Measurements from ENCODE around the gene MOB3B.

Gene MOB3B

DNA sequence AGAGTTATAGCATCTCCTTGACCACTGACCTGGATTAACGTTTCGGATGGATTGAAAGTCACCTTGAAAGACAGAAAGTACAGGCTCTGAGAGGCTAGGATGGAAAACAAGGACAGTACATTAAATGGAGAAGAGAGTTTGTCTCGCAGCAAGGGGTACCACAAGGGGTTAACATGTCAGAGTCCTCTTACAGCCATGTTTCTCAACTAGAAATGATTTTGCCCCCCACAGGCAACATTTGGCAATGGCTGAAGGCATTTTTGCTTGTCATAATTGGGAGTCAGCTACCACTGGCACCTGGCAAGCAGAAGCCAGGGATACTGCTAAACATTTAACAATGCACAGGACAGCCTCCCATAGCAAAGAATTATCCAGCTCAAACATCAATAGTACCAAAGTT lies 141.9 kb downstream of the MOB3B start:
- ChIA-PET POLR2A (no interaction called here), CTCF (interaction anchor here (0.6 to 0.9 kb wide), 2 partner anchors 16 to 339 kb away, joined by 3 read pairs; no protein-coding TSS in a partner anchor)
- H3K36me3 ChIP-seq (ENCODE audit: control insufficient read depth in 2 of 2, insufficient read depth in 1 of 2, low read length in 2 of 2), result no peaks in the 10 kb centered on the region
- H3K27ac ChIP-seq (ENCODE audit: extremely low read depth, low read depth, low read length), result no peak overlapping the region
- no peak for TF ChIP-seq ZNF184 (tag by site-specific recombination; IDR thresholded peaks at IDR 0.05)
- no peaks in the 10 kb centered on the region for H3K9me3 ChIP-seq (ENCODE audit: control insufficient read depth, insufficient read depth, low read depth, low read length)
- peaks cover 18% of the 10 kb centered on the region for H3K4me1 ChIP-seq (ENCODE audit: control insufficient read depth, insufficient read depth, low read length)
- no peak overlapping the region for H3K4me3 ChIP-seq (ENCODE audit: low read depth, low read length)

- no peaks in the 10 kb centered on the region for H3K36me3 ChIP-seq (ENCODE audit: control insufficient read depth in 2 of 2, insufficient read depth in 1 of 2, low read length in 2 of 2)
- H3K4me3 ChIP-seq (ENCODE audit: low read depth, low read length), result no peak overlapping the region
- CTCF ChIA-PET, result interaction anchor here (0.5 to 0.7 kb wide), 2 partner anchors 53 to 162 kb away, joined by 3 read pairs; no protein-coding TSS in a partner anchor
- H3K4me1 ChIP-seq (ENCODE audit: control insufficient read depth, insufficient read depth, low read length), result peaks cover 18% of the 10 kb centered on the region
- TF ChIP-seq ZNF398 (tag by site-specific recombination; IDR thresholded peaks at IDR 0.05) (no peak), MYNN (tag by site-specific recombination; IDR thresholded peaks at IDR 0.05; ENCODE audit: borderline replicate concordance) (peak; percentile 74)
- H3K27ac ChIP-seq (ENCODE audit: extremely low read depth, low read depth, low read length), result no peak overlapping the region
- no peaks in the 10 kb centered on the region for H3K9me3 ChIP-seq (ENCODE audit: control insufficient read depth, insufficient read depth, low read depth, low read length)
- POLR2A ChIA-PET, result no interaction called here
Observed at GRCh38 chr9:27386571-27387091, 143.0 kb downstream of the MOB3B start.

DNA sequence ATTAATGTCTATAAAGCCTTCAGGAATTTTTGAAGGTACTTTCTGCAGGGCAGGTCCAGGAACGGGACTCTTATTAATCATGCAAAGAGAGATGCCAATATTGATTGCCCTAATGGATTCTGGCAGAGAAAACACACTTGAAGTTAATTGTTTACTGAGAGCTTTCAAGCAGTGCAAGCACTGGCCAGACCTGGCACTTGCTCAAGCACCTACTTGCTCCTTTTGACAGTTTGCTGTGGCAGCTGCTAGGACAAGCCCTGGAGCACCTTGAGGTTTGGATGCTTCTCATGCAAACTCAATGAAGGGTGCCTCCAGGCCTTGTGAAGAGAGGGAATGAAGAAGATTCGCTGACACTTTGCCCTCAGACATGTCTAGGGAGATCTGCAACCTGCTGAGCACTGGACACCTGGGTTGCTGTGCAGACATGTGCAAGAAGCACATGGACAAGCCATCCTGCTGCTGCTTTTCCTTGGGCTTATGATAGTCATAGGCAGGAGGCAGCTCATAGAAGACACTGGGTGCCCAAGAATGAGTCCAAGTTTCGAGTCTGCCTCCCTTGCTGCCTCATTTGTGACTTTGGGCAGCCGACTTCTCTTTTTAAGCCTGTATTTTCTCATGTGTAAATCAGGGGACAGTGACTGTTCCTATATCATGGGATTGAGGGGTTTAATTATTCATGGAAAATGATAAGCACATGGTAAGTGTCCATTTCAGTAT lies 143.8 kb downstream of the MOB3B start:
- ChIA-PET CTCF (no interaction called here), POLR2A (no interaction called here)
- no peak for TF ChIP-seq ZNF239 (tag by site-specific recombination; IDR thresholded peaks at IDR 0.05)
- peak; percentile 61 for TF ChIP-seq FEZF1 (tag by site-specific recombination; IDR thresholded peaks at IDR 0.05)
- Histone ChIP-seq H3K27ac (ENCODE audit: extremely low read depth, low read depth, low read length) (no peak overlapping the region), H3K4me1 (ENCODE audit: control insufficient read depth, insufficient read depth, low read length) (peaks cover 12% of the 10 kb centered on the region), H3K9me3 (ENCODE audit: control insufficient read depth, insufficient read depth, low read depth, low read length) (no peaks in the 10 kb centered on the region), H3K4me3 (ENCODE audit: low read depth, low read length) (no peak overlapping the region), H3K36me3 (ENCODE audit: control insufficient read depth in 2 of 2, insufficient read depth in 1 of 2, low read length in 2 of 2) (no peaks in the 10 kb centered on the region)

DNA sequence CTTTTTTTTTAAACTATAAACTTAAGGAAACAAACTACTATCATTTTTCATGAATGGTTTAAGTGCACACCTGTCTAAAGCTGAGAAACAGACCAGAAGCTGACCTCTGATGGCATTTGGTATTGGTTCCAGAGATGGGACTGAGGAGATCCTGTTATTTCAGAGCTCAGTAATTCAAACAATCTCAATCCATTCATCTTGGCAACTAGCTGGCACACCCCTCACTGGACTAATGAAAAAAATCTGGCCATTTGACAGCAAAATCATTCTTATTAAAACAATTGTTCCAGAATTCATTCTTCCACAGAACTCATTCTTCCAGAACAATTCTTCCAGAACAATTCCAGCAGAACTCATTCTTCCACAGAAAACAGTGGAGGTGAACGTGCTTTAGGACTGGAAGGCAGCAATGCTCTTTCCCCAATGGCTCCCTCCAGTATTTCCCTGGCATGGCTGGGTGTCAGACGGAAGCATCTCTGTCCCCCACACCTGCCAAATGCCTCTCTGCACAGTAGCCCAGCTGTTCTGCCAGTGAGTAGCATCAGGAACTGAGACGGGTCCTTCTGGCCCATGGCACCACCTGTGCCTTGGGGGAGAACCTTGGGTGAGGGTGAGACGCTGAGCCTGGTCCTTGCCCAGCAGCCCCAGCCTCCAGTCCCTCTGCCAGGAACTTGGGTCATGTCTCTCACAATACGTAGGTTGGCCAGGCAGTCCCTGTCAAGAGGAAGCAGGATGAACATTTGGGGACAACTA lies 145.2 kb downstream of the MOB3B start:
- Histone ChIP-seq H3K4me1 (ENCODE audit: control insufficient read depth, insufficient read depth, low read length) (peaks cover 12% of the 10 kb centered on the region), H3K36me3 (ENCODE audit: control insufficient read depth in 2 of 2, insufficient read depth in 1 of 2, low read length in 2 of 2) (no peaks in the 10 kb centered on the region), H3K4me3 (ENCODE audit: low read depth, low read length) (no peak overlapping the region), H3K9me3 (ENCODE audit: control insufficient read depth, insufficient read depth, low read depth, low read length) (no peaks in the 10 kb centered on the region), H3K27ac (ENCODE audit: extremely low read depth, low read depth, low read length) (no peak overlapping the region)
- CTCF ChIA-PET, result no interaction called here
- POLR2A ChIA-PET, result no interaction called here
- TF ChIP-seq ZFP69B (tag by site-specific recombination; IDR thresholded peaks at IDR 0.05) (no peak), MZF1 (tag by site-specific recombination; IDR thresholded peaks at IDR 0.05; ENCODE audit: borderline replicate concordance) (no peak), ZNF830 (tag by site-specific recombination; IDR thresholded peaks at IDR 0.05; ENCODE audit: low read depth) (no peak), ZNF623 (tag by site-specific recombination; IDR thresholded peaks at IDR 0.05) (no peak), ZIC2 (tag by site-specific recombination; IDR thresholded peaks at IDR 0.05) (no peak), ZNF354C (tag by site-specific recombination; IDR thresholded peaks at IDR 0.05; ENCODE audit: borderline replicate concordance, low read depth) (no peak), ZNF133 (tag by site-specific recombination; IDR thresholded peaks at IDR 0.05) (no peak), ZNF473 (tag by site-specific recombination; IDR thresholded peaks at IDR 0.05) (no peak), KLF10 (tag by site-specific recombination; IDR thresholded peaks at IDR 0.05) (no peak), ZNF626 (tag by site-specific recombination; IDR thresholded peaks at IDR 0.05) (no peak), ZNF658 (tag by site-specific recombination; IDR thresholded peaks at IDR 0.05) (no peak), KLF1 (tag by site-specific recombination; IDR thresholded peaks at IDR 0.05) (no peak), SETDB1 (IDR thresholded peaks at IDR 0.05; ENCODE audit: insufficient read length, low read length) (no peak), ZNF175 (tag by site-specific recombination; IDR thresholded peaks at IDR 0.05) (no peak), ZNF169 (tag by site-specific recombination; IDR thresholded peaks at IDR 0.05) (no peak)
- TF ChIP-seq, protein P1, sequence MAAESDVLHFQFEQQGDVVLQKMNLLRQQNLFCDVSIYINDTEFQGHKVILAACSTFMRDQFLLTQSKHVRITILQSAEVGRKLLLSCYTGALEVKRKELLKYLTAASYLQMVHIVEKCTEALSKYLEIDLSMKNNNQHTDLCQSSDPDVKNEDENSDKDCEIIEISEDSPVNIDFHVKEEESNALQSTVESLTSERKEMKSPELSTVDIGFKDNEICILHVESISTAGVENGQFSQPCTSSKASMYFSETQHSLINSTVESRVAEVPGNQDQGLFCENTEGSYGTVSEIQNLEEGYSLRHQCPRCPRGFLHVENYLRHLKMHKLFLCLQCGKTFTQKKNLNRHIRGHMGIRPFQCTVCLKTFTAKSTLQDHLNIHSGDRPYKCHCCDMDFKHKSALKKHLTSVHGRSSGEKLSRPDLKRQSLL (tag by site-specific recombination; IDR thresholded peaks at IDR 0.05), result no peak

Data from HEK293 (cell line).